Stimulated activated CD8-positive, alpha-beta memory T cell treated with anti-CD3 and anti-CD28 coated beads, Interleukin-4, amount 100 ng/mL, for 1 hour (primary cell): ENCODE measurements around the gene WASF3.
"Not testable (repeated sequence)": the region's sequence is repeated elsewhere in the genome, so short reads cannot be mapped to it uniquely, and the experiment has no call there.

ENCODE experiments used
- DNase-seq, 2 donors: peaks; one replicate each; pipeline ENCODE4 v3.0.0-alpha.2; 2020; ENCODE audit warnings: low read depth in 2 of 2, low spot score in 1 of 2

WASF3 gene

GRCh38 chr13:26624572-26624971 is 67.1 kb downstream of the WASF3 start:
- no peak for DNase-seq

GRCh38 chr13:26626271-26626670 is 68.8 kb downstream of the WASF3 start:
- no peak for DNase-seq

GRCh38 chr13:26628706-26629105 is 71.2 kb downstream of the WASF3 start:
- no peak for DNase-seq

DNA sequence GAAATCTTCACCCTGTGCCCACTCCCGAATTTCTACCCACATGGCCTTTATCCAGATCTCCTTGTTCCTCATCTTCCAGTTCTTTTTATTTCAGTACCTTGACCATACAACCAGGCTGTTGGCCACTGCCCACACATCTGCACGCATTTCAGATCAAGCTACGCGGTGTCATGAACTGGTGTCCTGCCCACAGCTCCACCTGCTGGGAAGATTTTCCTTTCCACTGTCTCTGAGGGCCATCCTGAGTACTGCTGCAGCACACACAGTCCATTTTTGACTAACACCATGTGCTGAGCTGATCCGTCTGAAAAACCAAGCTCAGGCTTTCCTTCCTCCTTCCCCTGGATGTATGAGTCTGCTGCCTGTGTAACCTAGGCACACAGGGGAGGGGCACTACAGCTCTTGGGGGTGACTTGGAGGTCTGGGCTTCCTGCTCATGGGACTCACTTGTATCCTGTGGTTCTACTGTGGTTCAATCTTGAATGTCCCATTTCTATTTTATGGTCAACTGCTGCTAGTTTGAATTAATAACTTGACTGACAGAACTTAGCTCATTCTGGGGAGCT is 71.9 kb downstream of the WASF3 start:
- no peak for DNase-seq

- DNase-seq, result not testable (repeated sequence)
Observed at GRCh38 chr13:26635634-26636033, 78.2 kb downstream of the WASF3 start.

DNA sequence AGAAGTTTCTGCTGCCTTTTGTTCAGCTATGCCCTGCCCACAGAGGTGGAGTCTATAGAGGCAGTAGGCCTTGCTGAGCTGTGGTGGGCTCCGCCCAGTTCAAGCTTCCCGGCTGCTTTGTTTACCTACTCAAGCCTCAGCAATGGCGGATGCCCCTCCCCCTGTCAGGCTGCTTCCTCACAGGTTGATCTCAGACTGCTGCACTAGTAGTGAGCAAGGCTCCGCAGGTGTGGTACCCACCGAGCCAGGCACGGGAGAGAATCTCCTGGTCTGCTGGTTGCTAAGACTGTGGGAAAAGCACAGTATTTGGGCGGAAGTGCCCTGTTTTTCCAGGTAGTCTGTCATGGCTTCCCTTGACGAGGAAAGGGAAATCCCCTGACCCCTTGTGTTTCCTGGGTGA is 78.6 kb downstream of the WASF3 start:
- not testable (repeated sequence) for DNase-seq

DNA sequence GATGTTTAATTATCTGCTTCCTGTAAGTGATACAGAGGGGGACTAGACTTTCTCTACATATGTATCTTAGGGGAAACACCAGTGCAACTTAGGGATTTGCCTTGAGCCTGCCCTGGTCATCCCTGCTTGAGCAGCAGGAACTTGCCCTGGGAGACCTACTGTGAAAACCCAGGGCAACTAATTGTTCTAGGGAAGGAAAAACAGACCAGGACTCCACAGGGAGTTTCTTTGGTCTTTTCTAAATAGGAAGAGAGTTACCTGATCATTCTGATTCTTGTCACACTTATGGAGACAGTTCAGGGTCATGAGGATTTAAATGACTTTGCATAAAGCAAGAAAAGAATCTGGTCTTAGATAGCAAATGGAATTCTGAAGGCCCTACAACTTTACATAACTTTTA is 89.1 kb downstream of the WASF3 start:
- no peak for DNase-seq

- DNase-seq, result no peak
Observed at GRCh38 chr13:26651234-26651633, 93.8 kb downstream of the WASF3 start.

DNA sequence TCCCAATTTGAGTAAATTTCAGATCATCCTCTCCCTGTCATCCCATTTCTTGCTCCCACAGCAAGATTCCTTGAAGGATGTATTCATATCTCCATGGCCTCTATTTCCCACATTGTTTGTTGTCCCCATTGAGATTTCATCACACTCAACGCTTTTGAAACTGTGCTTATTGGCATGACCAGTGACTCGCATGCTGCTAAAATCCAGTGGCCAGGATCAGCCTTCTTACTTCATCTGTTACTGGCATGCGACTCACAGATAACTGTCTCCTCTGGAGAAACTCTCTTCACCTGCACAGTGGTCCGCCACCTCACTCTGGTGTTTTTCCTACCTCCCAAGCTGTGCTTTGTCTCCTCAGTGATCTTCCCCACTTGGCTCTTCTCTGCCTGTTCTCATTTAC is 95.8 kb downstream of the WASF3 start:
- no peak for DNase-seq

- no peak for DNase-seq
Observed at GRCh38 chr13:26653842-26654241, 96.4 kb downstream of the WASF3 start.

DNA sequence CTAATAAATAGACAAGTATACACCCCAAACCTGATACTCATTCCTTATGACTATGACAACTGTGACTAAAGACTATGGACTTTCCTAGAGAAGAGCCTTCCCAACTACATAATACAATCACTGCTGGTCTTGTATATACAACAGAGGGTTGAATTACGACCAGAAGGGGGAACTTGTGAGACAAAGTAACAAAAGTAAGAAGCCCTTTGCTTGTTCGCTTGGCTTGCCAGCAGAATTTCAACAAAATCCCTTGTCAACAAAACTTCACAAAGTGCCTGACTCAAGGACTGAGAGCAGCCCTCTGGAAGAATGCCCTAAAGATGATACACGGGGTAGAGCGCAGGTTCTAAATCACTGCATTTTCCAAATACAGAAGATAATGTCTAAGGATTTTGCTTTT is 99.4 kb downstream of the WASF3 start:
- no peak for DNase-seq

DNA sequence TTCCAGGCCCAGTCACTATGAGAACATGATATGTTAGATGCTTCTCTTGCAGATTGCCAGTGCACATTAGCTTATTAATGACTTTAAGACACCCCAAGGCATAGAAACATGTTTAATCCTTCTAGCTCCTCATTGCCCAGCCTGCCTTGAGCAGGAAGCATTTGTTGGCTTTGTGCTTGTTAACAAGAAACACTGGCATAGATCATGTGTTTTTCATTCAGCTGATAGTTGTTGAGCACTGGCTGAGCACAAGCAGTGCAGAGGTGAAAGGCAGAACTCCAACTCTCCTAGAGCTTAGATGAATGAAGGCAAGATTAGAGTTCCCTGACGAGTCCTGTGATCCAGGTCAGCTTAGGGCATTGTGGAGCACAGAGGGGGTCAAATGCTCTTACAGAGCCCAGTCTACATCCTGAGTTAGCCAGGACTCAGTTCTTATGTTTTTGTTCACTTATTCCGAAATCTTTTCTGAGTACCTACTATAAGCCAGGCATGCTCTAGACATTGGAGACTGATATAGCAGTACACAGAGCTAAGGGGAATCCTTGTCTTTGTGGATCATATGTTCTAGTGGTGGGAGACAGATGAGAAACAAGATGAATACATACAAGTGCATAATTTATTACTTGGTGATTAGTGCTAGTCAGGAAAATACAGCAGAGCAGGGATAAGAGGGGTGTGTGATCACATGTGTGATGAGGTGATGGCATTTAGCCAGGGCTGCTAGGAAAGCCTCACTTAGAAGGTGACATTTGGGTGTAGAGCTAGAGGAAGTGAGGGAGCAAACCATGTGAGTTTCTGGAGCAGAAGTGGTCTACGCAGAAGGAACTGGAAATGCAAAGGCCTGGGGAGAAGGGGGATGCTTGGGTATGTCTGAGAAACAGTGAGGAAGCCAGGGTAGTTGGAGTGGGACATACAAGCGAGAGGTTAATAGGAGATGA is 101.2 kb downstream of the WASF3 start:
- DNase-seq, result no peak

- DNase-seq, result no peak
Observed at GRCh38 chr13:26660185-26660584, 102.7 kb downstream of the WASF3 start.

GRCh38 chr13:26660766-26661165 is 103.3 kb downstream of the WASF3 start:
- DNase-seq, result no peak

- DNase-seq, result no peak
Observed at GRCh38 chr13:26663791-26664190, 106.3 kb downstream of the WASF3 start.

DNA sequence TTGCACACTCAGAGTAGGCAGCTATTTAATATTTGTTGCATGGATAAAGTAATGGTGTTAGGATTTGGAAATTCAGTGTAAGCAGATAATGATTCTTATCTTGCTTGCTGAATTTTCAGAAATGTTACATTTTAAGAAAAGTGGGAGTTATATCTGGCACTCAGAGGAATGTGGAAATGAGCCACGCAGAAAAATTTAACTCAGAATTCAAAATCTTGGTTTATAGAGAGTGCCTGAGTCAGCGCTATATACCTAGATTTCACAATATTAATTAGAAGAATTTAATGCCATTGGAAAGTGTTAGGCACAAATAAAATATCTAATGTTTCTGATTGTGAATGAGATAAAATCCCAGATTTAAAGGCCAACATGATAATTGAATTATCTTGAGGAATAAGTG is 106.8 kb downstream of the WASF3 start:
- no peak for DNase-seq

DNA sequence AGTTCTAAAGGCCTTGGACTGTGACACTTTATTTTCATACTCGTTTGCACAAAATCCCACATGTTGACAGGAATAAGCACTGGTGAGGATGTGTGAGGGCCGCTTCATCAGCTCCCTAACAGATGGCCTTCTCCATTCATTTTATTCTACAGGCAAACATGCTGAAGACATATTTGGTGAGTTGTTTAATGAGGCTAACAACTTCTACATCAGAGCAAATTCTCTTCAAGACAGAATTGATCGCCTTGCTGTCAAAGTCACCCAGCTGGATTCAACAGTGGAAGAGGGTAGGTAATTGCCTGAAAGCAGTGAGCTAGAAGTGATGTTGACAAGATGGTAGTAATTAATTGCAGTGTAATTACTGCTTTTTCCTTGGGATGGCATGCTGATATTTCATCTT is 107.4 kb downstream of the WASF3 start:
- no peak for DNase-seq

- DNase-seq, result no peak
Observed at GRCh38 chr13:26668357-26669146, 111.1 kb downstream of the WASF3 start.

DNA sequence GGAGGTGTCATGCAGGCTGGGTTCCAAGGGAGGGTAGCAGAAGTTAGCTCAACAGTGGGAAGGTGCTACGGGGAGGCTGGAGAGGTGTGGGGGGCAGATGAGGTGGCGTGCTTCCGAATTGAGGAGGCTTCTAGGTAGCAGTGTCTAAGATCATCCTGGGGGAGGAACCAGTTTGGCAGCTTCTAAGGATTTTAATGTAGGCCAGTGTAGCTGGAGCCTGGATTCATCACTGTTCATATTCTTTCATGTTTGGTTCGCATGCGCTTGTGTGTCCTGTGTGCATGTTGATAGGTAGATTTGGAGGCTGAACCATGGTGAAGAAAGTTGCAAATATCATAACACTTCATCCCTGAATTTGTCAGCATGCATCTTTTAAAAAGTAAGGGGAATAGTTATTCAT is 116.4 kb downstream of the WASF3 start:
- no peak for DNase-seq

GRCh38 chr13:26677156-26677555 is 119.7 kb downstream of the WASF3 start:
- no peak for DNase-seq

GRCh38 chr13:26678330-26678729 is 120.8 kb downstream of the WASF3 start:
- no peak for DNase-seq

GRCh38 chr13:26678796-26679195 is 121.3 kb downstream of the WASF3 start:
- no peak for DNase-seq
